ENCODE measurements around the gene WWOX. TPM values are rescaled to one million over a fixed set of nuclear protein-coding genes. Genes with fewer than 3 reads are reported as not detected.

The WWOX gene
- total and polyA plus RNA-seq, 2 of the 13 experiments (the other 11 are each of a cell fraction or from before 2014, with no cell fraction given) = 9.1 to 37.4 TPM

DNA sequence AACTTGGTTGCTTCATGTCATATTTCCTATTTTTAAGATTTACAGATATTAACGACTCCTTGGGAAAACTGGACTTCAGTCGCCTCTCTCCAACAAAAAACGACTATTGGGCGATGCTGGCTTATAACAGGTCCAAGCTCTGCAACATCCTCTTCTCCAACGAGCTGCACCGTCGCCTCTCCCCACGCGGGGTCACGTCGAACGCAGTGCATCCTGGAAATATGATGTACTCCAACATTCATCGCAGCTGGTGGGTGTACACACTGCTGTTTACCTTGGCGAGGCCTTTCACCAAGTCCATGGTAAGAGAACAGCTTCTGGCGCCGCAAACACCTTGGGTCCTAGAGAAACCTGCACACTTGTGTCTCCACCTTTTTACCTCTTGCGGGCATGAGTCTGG, 333.0 kb downstream of the WWOX start (continued):
- TF ChIP-seq AHDC1 (CRISPR knock-in tag; IDR thresholded peaks at IDR 0.05; ENCODE audit: borderline replicate concordance) = no peak
- TF ChIP-seq MED1 (CRISPR knock-in tag; IDR thresholded peaks at IDR 0.05) = no peak
- TF ChIP-seq ZNF569 (CRISPR knock-in tag; IDR thresholded peaks at IDR 0.05; ENCODE audit: borderline replicate concordance) = no peak
- no peak for TF ChIP-seq ZMYM4 (CRISPR knock-in tag; IDR thresholded peaks at IDR 0.05)
- no peak for TF ChIP-seq THYN1 (CRISPR knock-in tag; IDR thresholded peaks at IDR 0.05; ENCODE audit: borderline replicate concordance, low read depth)

GRCh38 chr16:78433116-78433515, 333.7 kb downstream of the WWOX start:
- Histone ChIP-seq H3K4me1 (ENCODE audit: insufficient read depth, low read length) (peaks cover 8% of the 10 kb centered on the region), H4K20me1 (ENCODE audit: insufficient read depth, low read length) (no peaks in the 10 kb centered on the region), H3K27ac (ENCODE audit: extremely low read length, insufficient read depth, low read length) (no peak overlapping the region), H3K36me3 (replicated peaks in 1 of 2; ENCODE audit: control insufficient read depth in 1 of 2, insufficient read depth in 2 of 2, low read length in 2 of 2) (peaks cover 0 to 8% of the 10 kb centered on the region in 2 experiments; a peak in 3 of 5 replicates), H3K9me3 (ENCODE audit: low read length) (no peaks in the 10 kb centered on the region), H3K4me2 (ENCODE audit: low read depth, low read length) (no peak overlapping the region), H3K27me3 (ENCODE audit: control insufficient read depth in 1 of 2, insufficient read depth in 2 of 2, low read length in 2 of 2) (no peaks in the 10 kb centered on the region), H3K79me2 (ENCODE audit: insufficient read depth, low read length) (no peaks in the 10 kb centered on the region), H3K4me3 (replicated peaks in 1 of 3; ENCODE audit: insufficient read depth in 1 of 3, low read depth in 2 of 3, low read length in 3 of 3) (no peak overlapping the region), H2AFZ (ENCODE audit: low read length) (no peak overlapping the region), H3K9ac (ENCODE audit: insufficient read depth, low read depth, low read length) (no peak overlapping the region)
- POLR2A ChIA-PET = no interaction called here
- no TSS peak for BruUV-seq (replicated peaks)
- FAIRE-seq (no peak), ATAC-seq (no peak), DNase-seq (ENCODE audit: low spot score) (no peak)
- CTCF ChIA-PET (ENCODE audit: low intra/inter-chr PET ratio, low total read pairs) = no interaction called here
- 75% methylated on average over 2 of the region's 2 CpGs for WGBS (ENCODE audit: low lambda C conversion rate)
- intact Hi-C loops (cut with micrococcal nuclease; ENCODE audit: unreplicated experiment) = no loop called here
- in situ Hi-C loops (cut with HindIII; ENCODE audit: extremely low pct_ligation_motif_present, low pct_unique_long_range_greater_than_20kb) = no loop called here
- TF ChIP-seq CREBL2 (CRISPR knock-in tag; IDR thresholded peaks at IDR 0.05; ENCODE audit: borderline replicate concordance) (no peak), KDM4B (CRISPR knock-in tag; IDR thresholded peaks at IDR 0.05) (no peak), SYNCRIP (IDR thresholded peaks at IDR 0.05; ENCODE audit: insufficient read depth, low read depth, low read length) (no peak), ZNF407 (CRISPR knock-in tag; IDR thresholded peaks at IDR 0.05; ENCODE audit: not compliant biosample characterization) (no peak)
